Measurements from ENCODE around the gene SETBP1.

DNA sequence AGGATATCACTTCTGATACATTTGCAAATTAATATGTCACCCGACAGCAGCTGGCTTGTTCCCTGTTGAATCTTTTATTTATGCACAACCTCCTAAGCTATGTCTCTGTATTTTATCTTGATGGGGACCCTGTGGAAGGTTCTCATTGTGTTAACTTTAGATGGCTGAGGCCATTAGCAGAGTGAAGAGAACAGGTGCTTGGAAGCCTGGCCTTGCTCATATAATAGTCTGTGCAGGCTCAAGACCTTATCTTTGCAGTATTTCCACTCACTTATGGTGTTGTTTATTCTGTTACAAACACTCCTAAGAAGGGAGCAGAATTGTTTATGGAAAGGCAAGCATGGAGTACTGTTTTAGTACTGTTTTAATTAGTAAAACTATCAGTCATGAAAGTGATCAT is 107.6 kb downstream of the SETBP1 start:
- TF ChIP-seq POLR2AphosphoS5 (IDR thresholded peaks at IDR 0.05; ENCODE audit: low read depth, low read length) (no peak), POLR2A (IDR thresholded peaks at IDR 0.05; ENCODE audit: low read depth, low read length) (no peak)
